A549 (cell line): ENCODE measurements around the gene MLYCD.

Source experiments
- CTCF ChIP-seq: fragments of >200 bp; sonication (Bioruptor Twin); formaldehyde crosslinking; IDR thresholded peaks from 3 replicates; pipeline ENCODE4 v1.5.1; 2016
- POLR2AphosphoS2 ChIP-seq: conservative IDR thresholded peaks from 2 replicates; pipeline ENCODE4 v1.6.1; 2012; ENCODE audit warnings: low read length, improper control_type of control experiment, inconsistent platforms
- USF2 ChIP-seq: fragments of 450-650 bp; IDR thresholded peaks from 2 replicates; pipeline ENCODE4 v1.6.1; 2014; ENCODE audit warnings: antibody characterized with exemption
- ZNF302 ChIP-seq: fragments of 250-450 bp; sonication (Bioruptor Pico); IDR thresholded peaks from 2 replicates; pipeline ENCODE4 v1.9.0; 2021; ENCODE audit warnings: inconsistent platforms, mild to moderate bottlenecking, moderate library complexity

- TF ChIP-seq USF2 (no peak), POLR2AphosphoS2 (peak; percentile 90), ZNF302 (CRISPR knock-in tag) (no peak), CTCF (no peak)
These were observed 65.9 kb downstream of the MLYCD start for GRCh38 chr16:83964684-83965443.
